ENCODE measurements around the gene ERCC8. TPM values are rescaled to one million over a fixed set of nuclear protein-coding genes. Genes with fewer than 3 reads are reported as not detected.
A peak's percentile ranks its signal among the peaks of the same experiment; 100 is the strongest.

ERCC8 gene
- total and polyA plus RNA-seq, 9 donors = 10.4 to 21.9 (median 13.8) TPM

- 98% methylated on average over 5 of the region's 9 CpGs for WGBS (ENCODE audit: insufficient coverage)
- H3K27me3 ChIP-seq (ENCODE audit: control insufficient read depth, insufficient read depth, low read length) = no peaks in the 10 kb centered on the region
- no peaks in the 10 kb centered on the region for H3K4me1 ChIP-seq (ENCODE audit: control insufficient read depth, insufficient read depth, low read length)
These were observed 33.3 kb upstream of the ERCC8 start for GRCh38 chr5:60977956-60978737.

GRCh38 chr5:60972231-60972630 is 27.4 kb upstream of the ERCC8 start:
- peaks cover 5% of the 10 kb centered on the region for H3K9me3 ChIP-seq (replicated peaks; ENCODE audit: control insufficient read depth, low read depth, low read length)
- H3K27ac ChIP-seq (ENCODE audit: low read length) = no peak overlapping the region
- no peaks in the 10 kb centered on the region for H3K27me3 ChIP-seq (ENCODE audit: control insufficient read depth, insufficient read depth, low read length)
- no peak overlapping the region for H3K4me3 ChIP-seq (ENCODE audit: low read length)
- no peaks in the 10 kb centered on the region for H3K36me3 ChIP-seq (ENCODE audit: control insufficient read depth, insufficient read depth, low read length)
- no peaks in the 10 kb centered on the region for H3K4me1 ChIP-seq (ENCODE audit: control insufficient read depth, insufficient read depth, low read length)
- WGBS (ENCODE audit: insufficient coverage) = no CpG with 5 or more reads among the region's 3 CpGs
- DNase-seq = no peak

More at GRCh38 chr5:60977956-60978737, 33.3 kb upstream of the ERCC8 start:
- Histone ChIP-seq H3K4me3 (ENCODE audit: low read length) (no peak overlapping the region), H3K9me3 (replicated peaks; ENCODE audit: control insufficient read depth, low read depth, low read length) (peaks cover 11% of the 10 kb centered on the region), H3K27ac (ENCODE audit: low read length) (no peak overlapping the region), H3K36me3 (ENCODE audit: control insufficient read depth, insufficient read depth, low read length) (peaks cover 4% of the 10 kb centered on the region)
- DNase-seq = no peak

- Histone ChIP-seq H3K4me3 (ENCODE audit: low read length) (no peak overlapping the region), H3K36me3 (ENCODE audit: control insufficient read depth, insufficient read depth, low read length) (no peaks in the 10 kb centered on the region), H3K9me3 (replicated peaks; ENCODE audit: control insufficient read depth, low read depth, low read length) (peaks cover 5% of the 10 kb centered on the region), H3K27me3 (ENCODE audit: control insufficient read depth, insufficient read depth, low read length) (no peaks in the 10 kb centered on the region), H3K4me1 (ENCODE audit: control insufficient read depth, insufficient read depth, low read length) (no peaks in the 10 kb centered on the region), H3K27ac (ENCODE audit: low read length) (no peak overlapping the region)
- no peak for DNase-seq
- no CpG with 5 or more reads among the region's 2 CpGs for WGBS (ENCODE audit: insufficient coverage)
These were observed 16.8 kb upstream of the ERCC8 start for GRCh38 chr5:60961685-60962084.

GRCh38 chr5:60960591-60960990 is 15.7 kb upstream of the ERCC8 start:
- Histone ChIP-seq H3K4me3 (ENCODE audit: low read length) (no peak overlapping the region), H3K27me3 (ENCODE audit: control insufficient read depth, insufficient read depth, low read length) (no peaks in the 10 kb centered on the region), H3K27ac (ENCODE audit: low read length) (no peak overlapping the region), H3K4me1 (ENCODE audit: control insufficient read depth, insufficient read depth, low read length) (no peaks in the 10 kb centered on the region), H3K36me3 (ENCODE audit: control insufficient read depth, insufficient read depth, low read length) (no peaks in the 10 kb centered on the region), H3K9me3 (replicated peaks; ENCODE audit: control insufficient read depth, low read depth, low read length) (peaks cover 2% of the 10 kb centered on the region)
- no peak for DNase-seq
- no CpG with 5 or more reads among the region's 2 CpGs for WGBS (ENCODE audit: insufficient coverage)

- Histone ChIP-seq H3K4me3 (ENCODE audit: low read length) (no peak overlapping the region), H3K9me3 (replicated peaks; ENCODE audit: control insufficient read depth, low read depth, low read length) (peaks cover 2% of the 10 kb centered on the region)
- peak; percentile 55 for DNase-seq
These were observed 14.3 kb upstream of the ERCC8 start for GRCh38 chr5:60959156-60959555.

GRCh38 chr5:60958712-60959111 is 13.8 kb upstream of the ERCC8 start:
- H3K4me1 ChIP-seq (ENCODE audit: control insufficient read depth, insufficient read depth, low read length) = no peaks in the 10 kb centered on the region
- H3K9me3 ChIP-seq (replicated peaks; ENCODE audit: control insufficient read depth, low read depth, low read length) = peaks cover 2% of the 10 kb centered on the region
- no peak overlapping the region for H3K4me3 ChIP-seq (ENCODE audit: low read length)
- H3K27ac ChIP-seq (ENCODE audit: low read length) = no peak overlapping the region
- H3K36me3 ChIP-seq (ENCODE audit: control insufficient read depth, insufficient read depth, low read length) = no peaks in the 10 kb centered on the region
- DNase-seq = no peak
- WGBS (ENCODE audit: insufficient coverage) = no CpG with 5 or more reads among the region's 2 CpGs
- H3K27me3 ChIP-seq (ENCODE audit: control insufficient read depth, insufficient read depth, low read length) = no peaks in the 10 kb centered on the region

More at GRCh38 chr5:60959156-60959555, 14.3 kb upstream of the ERCC8 start:
- Histone ChIP-seq H3K36me3 (ENCODE audit: control insufficient read depth, insufficient read depth, low read length) (no peaks in the 10 kb centered on the region), H3K27me3 (ENCODE audit: control insufficient read depth, insufficient read depth, low read length) (no peaks in the 10 kb centered on the region), H3K27ac (ENCODE audit: low read length) (no peak overlapping the region), H3K4me1 (ENCODE audit: control insufficient read depth, insufficient read depth, low read length) (no peaks in the 10 kb centered on the region)

GRCh38 chr5:60958088-60958487 is 13.2 kb upstream of the ERCC8 start:
- Histone ChIP-seq H3K27ac (ENCODE audit: low read length) (no peak overlapping the region), H3K4me3 (ENCODE audit: low read length) (no peak overlapping the region), H3K4me1 (ENCODE audit: control insufficient read depth, insufficient read depth, low read length) (no peaks in the 10 kb centered on the region), H3K27me3 (ENCODE audit: control insufficient read depth, insufficient read depth, low read length) (no peaks in the 10 kb centered on the region), H3K9me3 (replicated peaks; ENCODE audit: control insufficient read depth, low read depth, low read length) (peaks cover 2% of the 10 kb centered on the region), H3K36me3 (ENCODE audit: control insufficient read depth, insufficient read depth, low read length) (no peaks in the 10 kb centered on the region)
- DNase-seq = no peak

GRCh38 chr5:60955239-60955638 is 10.4 kb upstream of the ERCC8 start:
- no peaks in the 10 kb centered on the region for H3K4me1 ChIP-seq (ENCODE audit: control insufficient read depth, insufficient read depth, low read length)
- DNase-seq = no peak
- WGBS (ENCODE audit: insufficient coverage) = no CpG with 5 or more reads among the region's 3 CpGs

GRCh38 chr5:60948738-60949137 is 3.9 kb upstream of the ERCC8 start:
- WGBS (ENCODE audit: insufficient coverage) = no CpG with 5 or more reads among the region's 1 CpG
- H3K9me3 ChIP-seq (replicated peaks; ENCODE audit: control insufficient read depth, low read depth, low read length) = no peaks in the 10 kb centered on the region
- no peak for DNase-seq
- no peaks in the 10 kb centered on the region for H3K36me3 ChIP-seq (ENCODE audit: control insufficient read depth, insufficient read depth, low read length)
- peaks cover 5% of the 10 kb centered on the region for H3K4me1 ChIP-seq (ENCODE audit: control insufficient read depth, insufficient read depth, low read length)
- no peak overlapping the region for H3K4me3 ChIP-seq (ENCODE audit: low read length)
- H3K27me3 ChIP-seq (ENCODE audit: control insufficient read depth, insufficient read depth, low read length) = no peaks in the 10 kb centered on the region
- no peak overlapping the region for H3K27ac ChIP-seq (ENCODE audit: low read length)

More at GRCh38 chr5:60955239-60955638, 10.4 kb upstream of the ERCC8 start:
- Histone ChIP-seq H3K4me3 (ENCODE audit: low read length) (no peak overlapping the region), H3K27ac (ENCODE audit: low read length) (no peak overlapping the region), H3K9me3 (replicated peaks; ENCODE audit: control insufficient read depth, low read depth, low read length) (peaks cover 2% of the 10 kb centered on the region), H3K27me3 (ENCODE audit: control insufficient read depth, insufficient read depth, low read length) (no peaks in the 10 kb centered on the region), H3K36me3 (ENCODE audit: control insufficient read depth, insufficient read depth, low read length) (no peaks in the 10 kb centered on the region)

GRCh38 chr5:60945813-60946187 is 930 bp upstream of the ERCC8 start:
- H3K4me3 ChIP-seq (ENCODE audit: low read length) = peak overlapping the region; percentile 94
- peaks cover 5% of the 10 kb centered on the region for H3K4me1 ChIP-seq (ENCODE audit: control insufficient read depth, insufficient read depth, low read length)
- no peaks in the 10 kb centered on the region for H3K27me3 ChIP-seq (ENCODE audit: control insufficient read depth, insufficient read depth, low read length)
- peak; percentile 68 for DNase-seq
- WGBS (ENCODE audit: insufficient coverage) = 7% methylated on average over 12 of the region's 18 CpGs
- H3K36me3 ChIP-seq (ENCODE audit: control insufficient read depth, insufficient read depth, low read length) = peaks cover under 1% of the 10 kb centered on the region
- no peaks in the 10 kb centered on the region for H3K9me3 ChIP-seq (replicated peaks; ENCODE audit: control insufficient read depth, low read depth, low read length)
- peak overlapping the region; percentile 93 for H3K27ac ChIP-seq (ENCODE audit: low read length)

- Histone ChIP-seq H3K36me3 (ENCODE audit: control insufficient read depth, insufficient read depth, low read length) (peaks cover 6% of the 10 kb centered on the region), H3K9me3 (replicated peaks; ENCODE audit: control insufficient read depth, low read depth, low read length) (peaks cover 8% of the 10 kb centered on the region), H3K27ac (ENCODE audit: low read length) (no peak overlapping the region), H3K4me1 (ENCODE audit: control insufficient read depth, insufficient read depth, low read length) (peaks cover 5% of the 10 kb centered on the region), H3K4me3 (ENCODE audit: low read length) (no peak overlapping the region), H3K27me3 (ENCODE audit: control insufficient read depth, insufficient read depth, low read length) (no peaks in the 10 kb centered on the region)
- 85% methylated on average over 2 of the region's 3 CpGs for WGBS (ENCODE audit: insufficient coverage)
- DNase-seq = no peak
These were observed 1.2 kb downstream of the ERCC8 start for GRCh38 chr5:60943624-60944023.

All from muscle of leg (tissue), 11 donors.